GM19452 (cell line): ENCODE results near the gene MARCHF4.

Source experiments
- ATAC-seq: cut with Tn5 transposase; IDR thresholded peaks from one replicate; pipeline ENCODE4 v1.9.1; 2021; ENCODE audit not compliant: unreplicated experiment

Gene MARCHF4

GRCh38 chr2:216371721-216372702, at the start of gene MARCHF4:
Gene MARCHF4 (minus strand): TSS chr2:216372483. CDS start chr2:216370260, 2,223 bp downstream.
- no peak for ATAC-seq

GRCh38 chr2:216420367-216421101, 48.3 kb upstream of the MARCHF4 start:
- no peak for ATAC-seq

- ATAC-seq = no peak
Observed at GRCh38 chr2:216418981-216419380, 46.7 kb upstream of the MARCHF4 start.

- no peak for ATAC-seq
Observed at GRCh38 chr2:216416571-216417307, 44.5 kb upstream of the MARCHF4 start.

- no peak for ATAC-seq
Observed at GRCh38 chr2:216415541-216415940, 43.3 kb upstream of the MARCHF4 start.

GRCh38 chr2:216414772-216415319, 42.6 kb upstream of the MARCHF4 start:
- ATAC-seq = no peak

- no peak for ATAC-seq
Observed at GRCh38 chr2:216413882-216414281, 41.6 kb upstream of the MARCHF4 start.

- peak; percentile 96 for ATAC-seq
Observed at GRCh38 chr2:216412022-216412999, 40.0 kb upstream of the MARCHF4 start, which contains the start of gene SMARCAL1. Gene SMARCAL1 (plus strand): TSS chr2:216412484. CDS start chr2:216414705, 2,221 bp downstream.

- ATAC-seq = peak; percentile 34
Observed at GRCh38 chr2:216410550-216410949, 38.3 kb upstream of the MARCHF4 start.

GRCh38 chr2:216408426-216409290, 36.4 kb upstream of the MARCHF4 start:
- no peak for ATAC-seq

GRCh38 chr2:216406826-216407225, 34.5 kb upstream of the MARCHF4 start:
- no peak for ATAC-seq

- ATAC-seq = no peak
Observed at GRCh38 chr2:216405588-216405987, 33.3 kb upstream of the MARCHF4 start.

GRCh38 chr2:216404010-216404618, 31.8 kb upstream of the MARCHF4 start:
- ATAC-seq = no peak

GRCh38 chr2:216402751-216403150, 30.5 kb upstream of the MARCHF4 start:
- ATAC-seq = no peak

- ATAC-seq = no peak
Observed at GRCh38 chr2:216399621-216400020, 27.3 kb upstream of the MARCHF4 start.

GRCh38 chr2:216394881-216395280, 22.6 kb upstream of the MARCHF4 start:
- no peak for ATAC-seq

GRCh38 chr2:216392945-216393840, 20.9 kb upstream of the MARCHF4 start:
- no peak for ATAC-seq
